HG02623 (cell line): ENCODE data around the gene SLC4A4.

ENCODE experiments used
- ATAC-seq: cut with Tn5 transposase; IDR thresholded peaks from one replicate; pipeline ENCODE4 v1.9.1; 2021; ENCODE audit warnings: moderate library complexity; ENCODE audit not compliant: unreplicated experiment

SLC4A4 gene

DNA sequence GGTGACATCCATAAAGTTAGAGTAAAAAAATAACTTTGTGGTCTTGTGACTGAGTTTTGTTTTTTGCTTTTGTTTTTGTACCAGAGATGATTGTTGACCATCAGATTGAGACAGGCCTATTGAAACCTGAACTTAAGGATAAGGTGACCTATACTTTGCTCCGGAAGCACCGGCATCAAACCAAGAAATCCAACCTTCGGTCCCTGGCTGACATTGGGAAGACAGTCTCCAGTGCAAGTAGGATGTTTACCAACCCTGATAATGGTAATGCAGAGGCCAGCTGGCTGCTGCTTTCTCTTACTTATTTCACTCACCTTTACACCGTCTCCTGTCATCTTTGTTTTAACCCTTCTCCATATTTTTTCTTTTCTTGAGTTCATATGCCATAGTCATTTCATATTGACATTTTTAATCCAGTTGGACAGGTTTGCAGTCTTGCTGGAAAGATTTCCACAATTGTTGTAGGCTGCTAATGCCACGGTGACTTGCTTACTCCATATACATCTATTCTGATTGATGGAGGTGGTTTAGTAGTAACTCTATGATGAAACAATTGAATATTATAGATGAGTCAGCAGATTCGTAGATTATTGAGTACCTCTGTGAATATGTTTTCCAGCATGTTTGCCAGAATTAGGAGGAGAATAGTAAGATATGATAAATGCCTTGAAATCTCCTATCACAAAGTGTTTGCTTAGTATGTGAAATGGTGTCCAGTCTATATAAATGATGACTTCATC is 18.3 kb downstream of the SLC4A4 start:
- ATAC-seq, result no peak

DNA sequence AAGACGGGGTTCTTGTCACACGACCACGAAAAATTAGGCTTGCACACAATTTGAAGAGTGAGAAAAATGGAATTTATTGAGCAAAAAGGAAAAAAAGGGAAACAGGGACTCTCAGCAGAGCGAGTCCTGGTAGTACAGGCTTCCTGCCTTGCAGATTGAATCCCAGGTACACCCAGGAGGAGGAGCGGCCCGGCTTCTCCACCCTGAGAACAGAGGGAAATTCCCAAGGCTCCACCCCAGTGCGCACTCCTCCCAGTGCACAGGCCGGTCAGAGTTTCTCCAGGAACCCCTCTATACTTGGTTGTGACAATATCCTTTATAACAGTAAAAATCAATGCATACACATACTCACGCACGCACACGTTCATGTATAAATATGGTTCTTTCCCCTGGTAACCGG is 22.0 kb downstream of the SLC4A4 start:
- ATAC-seq, result no peak

DNA sequence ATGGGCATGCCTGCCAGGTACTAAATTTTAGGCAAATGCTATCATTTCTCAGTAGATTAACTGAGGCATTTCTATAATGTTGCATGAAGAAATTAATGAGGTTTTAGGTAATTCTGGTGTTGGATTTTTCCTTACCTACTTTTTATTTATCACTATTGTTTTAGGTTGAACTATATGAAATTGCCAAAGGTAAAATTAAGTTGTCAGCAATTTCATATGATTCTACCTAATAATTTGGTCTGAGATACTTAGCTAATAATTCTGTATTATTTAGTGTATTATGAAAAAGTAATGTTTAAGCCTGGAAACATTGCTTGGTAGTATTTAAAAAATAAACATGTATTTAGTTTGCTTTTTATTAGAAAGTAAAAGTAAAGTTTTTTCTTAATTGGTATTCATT is 22.7 kb downstream of the SLC4A4 start:
- ATAC-seq, result no peak

DNA sequence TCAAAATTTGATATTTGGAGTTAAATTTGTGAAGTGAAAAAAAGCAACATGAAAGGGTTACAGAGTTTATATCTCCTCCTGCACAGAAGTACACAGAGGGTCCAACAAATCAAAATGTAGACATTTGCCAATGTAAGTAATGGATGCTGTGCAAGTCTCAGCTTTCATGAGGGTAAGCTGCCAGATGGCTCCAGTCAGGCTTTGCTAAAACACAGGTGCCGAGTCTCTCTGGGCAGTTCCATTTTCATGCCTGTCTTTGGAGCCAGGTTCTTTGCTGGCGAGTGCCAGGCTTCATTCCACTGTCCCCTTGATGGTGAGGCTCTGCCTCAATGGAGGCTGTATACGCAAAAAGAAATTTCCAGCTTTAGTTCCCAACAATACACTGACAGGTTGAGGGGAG is 27.9 kb downstream of the SLC4A4 start:
- no peak for ATAC-seq

DNA sequence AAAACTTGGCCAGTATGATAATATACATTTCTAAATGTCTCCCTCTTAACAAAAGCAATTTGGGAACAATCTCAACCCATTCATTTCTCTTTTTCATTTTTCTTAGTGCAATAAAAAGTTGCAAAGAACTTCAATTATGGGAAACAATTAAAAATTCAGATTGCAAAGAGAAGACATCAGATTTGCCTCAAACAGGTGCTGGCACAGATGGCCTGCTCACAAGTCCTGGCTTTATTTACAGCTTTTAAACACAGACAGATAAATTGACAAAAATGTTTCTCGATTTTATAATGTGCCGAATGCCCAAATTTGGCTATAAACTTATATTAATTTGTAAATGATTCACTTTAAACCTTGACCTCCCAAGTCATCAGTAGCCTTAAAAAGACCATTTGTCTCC is 28.7 kb downstream of the SLC4A4 start:
- ATAC-seq, result no peak

DNA sequence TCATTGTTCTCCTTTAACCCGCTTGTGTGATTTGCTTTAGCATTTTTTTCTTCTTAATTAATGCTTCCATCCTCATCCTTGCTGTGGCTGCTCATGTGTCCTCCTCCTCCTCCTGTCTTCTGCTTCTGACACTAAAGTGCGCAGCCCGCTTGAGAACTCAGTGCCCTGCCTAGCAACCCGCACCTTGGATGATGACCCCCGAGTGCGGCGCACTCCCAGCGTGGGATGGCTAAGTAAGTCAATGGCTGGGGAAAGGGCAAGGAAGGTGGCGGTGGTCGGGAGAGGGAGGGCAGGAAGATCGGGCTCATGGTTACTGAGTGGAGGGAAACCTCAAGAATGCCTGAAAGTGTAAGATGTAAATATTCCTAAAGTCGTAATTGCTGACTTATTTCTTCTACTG is 30.1 kb downstream of the SLC4A4 start:
- ATAC-seq, result no peak

DNA sequence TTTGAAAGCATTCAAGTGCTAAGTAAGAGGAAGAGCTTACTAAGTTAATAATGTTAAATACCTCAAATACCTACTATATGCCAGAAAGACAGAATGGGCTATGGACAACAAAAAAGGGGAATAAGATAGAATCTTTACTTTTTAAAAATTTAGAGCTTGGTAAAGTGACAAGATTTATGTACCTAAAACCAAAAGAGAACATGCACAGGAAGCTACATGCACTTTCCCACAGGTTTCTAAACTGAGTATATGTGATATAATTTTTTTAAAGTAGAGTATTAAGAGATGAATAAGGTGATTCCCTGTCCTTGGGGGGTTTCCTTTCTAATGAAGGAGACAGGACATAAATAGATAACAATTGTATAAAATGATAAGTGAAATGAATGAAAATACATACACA is 30.7 kb downstream of the SLC4A4 start:
- no peak for ATAC-seq

DNA sequence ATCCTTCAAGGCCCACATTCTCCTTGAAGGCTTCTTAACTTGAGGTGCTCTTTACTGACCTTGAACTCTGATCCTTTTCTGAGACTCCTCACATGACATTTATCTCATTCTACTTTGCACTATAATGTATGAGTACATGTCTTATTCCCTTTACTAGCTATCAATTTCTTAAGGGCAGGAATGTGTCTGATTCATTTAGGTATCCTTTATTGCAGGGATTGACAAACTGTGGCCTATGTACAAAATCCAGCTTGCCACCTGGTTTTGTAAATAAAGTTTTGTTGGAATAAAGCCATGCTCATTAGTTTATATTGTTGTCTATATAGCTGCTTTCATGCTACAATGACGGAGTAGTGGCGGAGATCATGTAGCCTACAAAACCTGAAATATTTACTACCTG is 36.7 kb downstream of the SLC4A4 start:
- ATAC-seq, result no peak

DNA sequence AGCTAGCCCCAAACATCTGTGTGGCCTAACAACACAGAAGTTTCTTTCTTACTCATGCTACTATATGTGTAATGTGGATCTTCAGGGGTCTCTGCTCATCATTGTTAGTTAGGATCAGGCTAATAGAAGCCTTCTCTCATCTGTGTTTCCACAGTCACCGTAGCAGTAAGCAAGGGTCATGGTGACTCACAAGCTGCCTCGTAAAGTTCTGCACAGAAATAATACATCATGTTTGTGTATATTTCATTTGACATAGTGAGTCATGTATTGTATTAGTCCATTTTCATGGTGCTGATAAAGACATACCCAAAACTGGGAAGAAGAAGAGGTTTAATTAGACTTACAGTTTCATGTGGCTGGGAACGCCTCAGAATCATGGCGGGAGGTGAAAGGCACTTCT is 38.7 kb downstream of the SLC4A4 start:
- no peak for ATAC-seq

DNA sequence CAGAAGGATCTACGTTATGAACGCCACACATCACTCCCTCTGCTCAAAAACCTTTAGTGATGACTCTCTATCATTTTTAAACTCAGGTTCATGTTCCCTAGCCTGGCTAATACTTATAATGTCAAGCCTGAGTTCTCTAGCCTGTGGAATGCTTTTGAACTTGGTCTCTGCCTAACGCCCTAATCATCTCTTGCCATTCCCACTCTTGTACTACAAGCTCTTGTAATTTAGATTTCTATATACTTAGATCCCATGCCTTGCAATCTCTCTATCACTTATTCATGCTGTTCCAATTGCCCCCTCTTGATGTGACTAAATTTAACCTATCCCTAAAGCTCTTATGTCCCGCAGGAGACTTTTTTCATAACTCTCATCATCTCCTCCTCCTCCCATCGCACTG is 40.3 kb downstream of the SLC4A4 start:
- ATAC-seq, result no peak

DNA sequence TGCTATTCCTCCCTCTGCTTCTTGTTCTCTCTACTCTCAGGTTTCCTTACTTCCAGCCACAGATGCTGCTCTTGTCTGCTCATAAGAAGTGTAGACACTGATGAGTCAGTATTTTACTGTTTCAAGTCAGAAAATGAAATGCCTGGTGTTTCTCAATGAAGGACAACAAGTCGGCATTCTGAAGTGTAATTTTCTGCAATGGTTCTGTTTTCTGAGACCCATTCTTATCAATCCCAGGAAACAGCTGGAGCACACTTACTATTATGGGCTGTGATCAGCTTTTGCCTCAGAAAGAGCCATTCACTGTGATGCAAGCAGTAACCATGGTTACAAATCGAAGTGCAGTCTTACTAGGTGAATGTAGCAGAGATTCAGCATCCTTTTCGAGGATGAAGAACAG is 42.0 kb downstream of the SLC4A4 start:
- no peak for ATAC-seq

DNA sequence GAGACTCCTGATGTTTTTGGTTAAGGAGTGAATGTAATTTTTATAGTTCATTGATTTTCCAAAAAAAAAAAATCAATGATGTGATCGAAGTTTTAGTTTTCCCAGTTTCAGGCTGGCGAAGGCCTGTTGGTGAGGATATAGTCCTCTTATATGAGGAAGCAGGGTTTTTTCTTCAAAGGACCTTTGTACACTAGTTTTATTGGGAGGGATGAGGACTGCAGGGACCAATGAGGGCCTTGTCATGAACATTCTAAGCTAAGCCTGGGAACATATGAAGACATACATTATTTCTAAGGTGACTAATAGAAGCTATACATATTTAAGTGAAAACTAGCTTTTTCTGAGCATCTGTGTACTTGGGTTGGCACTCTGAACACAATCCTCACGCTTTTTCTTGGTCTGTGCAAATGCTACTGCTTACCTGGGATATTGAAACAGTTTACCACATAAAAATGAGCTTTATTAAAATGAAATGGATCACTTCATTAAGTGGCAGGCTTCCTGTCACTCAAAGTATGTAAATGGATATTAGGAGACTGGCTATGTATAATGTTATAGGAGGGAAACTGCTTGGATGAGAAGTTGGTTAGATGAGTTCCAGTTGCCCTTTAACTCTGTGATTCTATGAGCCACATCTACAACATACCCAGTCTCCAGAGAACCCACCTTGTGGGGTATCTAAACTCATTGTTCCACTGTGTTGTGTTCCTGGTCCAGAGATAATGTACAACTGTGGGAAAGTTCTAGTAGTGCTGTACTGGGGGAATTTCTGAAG is 43.5 kb downstream of the SLC4A4 start:
- ATAC-seq, result no peak

DNA sequence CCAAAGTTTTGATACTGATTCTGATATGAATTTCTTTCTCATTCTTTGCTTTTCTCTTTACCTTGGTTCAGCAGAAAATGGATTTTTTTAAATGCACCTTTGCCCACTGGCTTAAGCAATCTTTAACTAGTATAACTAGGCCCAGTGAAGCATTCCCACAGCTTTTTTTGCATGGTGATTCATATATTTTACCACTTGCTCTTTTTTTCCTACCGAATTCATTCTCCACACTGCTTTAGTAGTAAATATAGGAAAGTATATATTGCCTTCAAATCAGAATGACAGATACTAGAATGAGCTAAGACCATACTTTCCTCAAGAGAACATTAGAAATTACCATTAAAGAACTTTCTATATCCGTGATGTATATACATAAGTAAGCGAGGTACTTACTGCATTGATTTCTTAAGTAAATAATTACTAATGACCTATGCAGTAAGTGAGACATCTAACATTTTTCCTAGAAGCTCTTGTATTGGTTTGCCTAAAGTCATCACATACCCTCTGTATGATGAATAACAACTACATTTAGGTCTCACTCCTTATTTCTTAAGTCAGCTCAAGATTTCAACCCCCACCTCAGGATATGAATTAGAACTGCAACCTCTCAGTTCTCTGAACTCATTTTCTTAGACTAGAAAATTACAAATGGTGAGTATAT is 44.2 kb downstream of the SLC4A4 start:
- ATAC-seq, result no peak

DNA sequence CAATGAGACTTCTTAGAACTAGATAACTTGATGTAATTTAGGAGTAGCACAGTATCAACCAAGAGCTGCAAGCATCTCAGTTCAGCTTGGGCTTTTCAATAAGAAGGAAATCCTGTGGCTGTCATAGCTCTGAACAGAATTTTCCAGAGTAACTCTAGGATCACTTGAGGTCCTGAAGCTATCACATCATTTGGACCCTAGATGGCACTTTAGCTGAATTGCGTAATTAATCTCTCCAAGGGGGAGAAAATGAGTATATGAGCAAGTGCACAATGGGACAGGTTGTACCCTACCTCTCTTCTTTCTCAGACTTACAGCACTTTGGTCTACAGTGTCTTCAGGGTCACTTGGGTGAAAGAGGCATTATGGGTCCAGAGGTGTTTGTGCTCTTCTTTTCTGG is 45.2 kb downstream of the SLC4A4 start:
- ATAC-seq, result no peak

DNA sequence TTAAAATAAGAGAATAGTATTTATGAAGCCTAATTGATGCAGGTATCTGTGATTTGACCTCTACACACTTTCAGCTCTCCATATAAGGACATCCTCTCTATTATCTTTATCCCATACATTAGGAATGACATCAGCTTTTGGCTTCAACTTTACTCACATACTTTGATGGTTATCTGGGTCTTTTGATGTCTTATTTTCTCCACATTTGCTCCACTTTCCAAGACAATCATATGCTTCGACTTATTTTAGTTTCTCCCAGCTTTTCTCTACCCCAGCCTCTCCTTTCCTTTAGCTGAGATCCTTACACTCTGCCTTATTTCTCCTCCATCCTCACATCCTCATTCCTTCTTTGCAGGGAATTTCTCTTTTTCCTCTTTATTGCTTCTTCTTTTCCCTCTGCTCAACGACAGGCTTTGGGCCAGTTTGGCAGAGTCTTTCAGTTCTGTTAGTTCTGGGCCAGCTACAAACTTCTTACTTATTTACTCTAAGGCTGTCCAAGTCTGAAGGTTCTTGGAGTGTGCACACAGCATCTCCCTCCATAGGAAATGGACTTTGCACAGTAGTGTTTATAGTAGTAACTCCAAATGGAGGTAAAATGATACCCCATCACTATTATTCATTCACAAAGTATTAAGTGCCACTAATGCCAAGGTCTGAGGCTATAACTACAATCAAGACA is 50.5 kb downstream of the SLC4A4 start:
- ATAC-seq, result no peak

DNA sequence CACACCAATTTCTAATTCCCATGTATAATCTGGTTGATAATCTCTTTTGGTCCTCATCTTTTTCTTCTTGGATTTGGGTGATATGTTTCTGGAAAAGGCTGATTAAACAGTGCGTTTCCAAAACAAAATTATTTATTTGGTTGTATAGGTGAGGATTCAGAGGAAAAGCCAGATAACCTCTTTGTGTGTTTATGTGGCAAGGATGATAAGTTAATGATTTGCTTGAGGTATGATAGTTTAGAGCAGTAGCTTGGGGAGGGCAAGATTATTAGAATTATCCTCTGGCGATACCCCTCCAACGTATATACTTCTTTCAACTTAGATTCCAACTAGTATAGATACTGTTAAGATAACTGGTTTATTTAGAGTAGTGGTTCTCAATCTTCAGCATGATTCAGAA is 53.3 kb downstream of the SLC4A4 start:
- no peak for ATAC-seq

DNA sequence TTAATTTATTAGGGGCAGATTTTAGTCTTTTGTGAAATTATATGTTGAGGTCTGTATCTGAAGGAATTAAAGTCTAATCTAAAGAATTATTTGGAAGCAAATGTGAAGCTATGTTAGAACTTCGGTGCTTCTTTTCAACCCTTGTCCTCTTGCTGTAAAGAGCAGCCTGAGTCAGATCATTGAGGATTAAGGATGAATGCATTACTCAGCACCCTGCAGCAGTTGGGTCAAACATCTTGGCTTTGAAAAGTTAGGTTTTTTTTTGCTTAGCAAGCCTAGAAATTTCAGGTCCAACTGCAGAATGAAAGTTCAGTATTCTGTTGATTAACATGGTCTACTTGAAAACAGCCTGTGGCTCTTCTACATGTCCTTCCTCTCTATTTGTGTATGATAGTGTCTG is 57.6 kb downstream of the SLC4A4 start:
- no peak for ATAC-seq

DNA sequence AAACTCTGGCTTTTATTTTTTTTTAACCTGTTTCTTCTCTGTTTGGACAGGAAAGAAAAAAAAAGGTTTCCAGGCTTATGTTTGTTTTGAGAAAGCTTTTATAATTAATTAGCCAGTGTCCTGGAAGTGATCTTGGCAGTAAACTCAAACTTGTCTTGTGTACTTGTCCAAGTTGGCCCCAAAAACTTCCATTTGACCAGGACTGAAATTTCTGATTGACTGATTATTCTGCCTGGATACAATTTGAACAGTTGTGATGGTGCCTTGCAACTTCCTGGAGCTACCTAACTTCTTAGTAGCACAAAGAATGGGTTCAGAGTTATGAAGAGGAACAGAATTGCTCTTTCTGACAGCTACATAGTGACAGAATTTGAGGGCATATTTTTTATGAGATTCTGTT is 62.0 kb downstream of the SLC4A4 start:
- no peak for ATAC-seq

DNA sequence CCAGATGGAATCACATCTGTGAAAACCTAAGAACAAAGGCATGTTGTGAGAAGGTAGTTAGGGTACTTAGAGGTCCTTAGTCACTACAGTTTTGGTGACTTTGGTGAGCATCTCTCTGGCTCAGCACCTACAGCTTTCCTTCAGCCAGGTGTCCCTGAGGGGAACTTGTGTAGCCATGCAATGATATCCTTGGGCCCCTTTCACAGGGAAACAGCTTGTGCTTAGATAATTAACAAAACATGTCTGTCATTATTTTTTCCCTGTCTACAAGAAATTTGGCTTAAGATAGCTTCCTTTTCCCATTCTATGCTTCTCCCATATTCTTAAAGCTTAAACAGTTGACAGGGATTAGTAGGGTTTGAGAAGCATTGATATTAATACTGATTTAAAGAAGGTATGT is 63.8 kb downstream of the SLC4A4 start:
- ATAC-seq, result no peak

DNA sequence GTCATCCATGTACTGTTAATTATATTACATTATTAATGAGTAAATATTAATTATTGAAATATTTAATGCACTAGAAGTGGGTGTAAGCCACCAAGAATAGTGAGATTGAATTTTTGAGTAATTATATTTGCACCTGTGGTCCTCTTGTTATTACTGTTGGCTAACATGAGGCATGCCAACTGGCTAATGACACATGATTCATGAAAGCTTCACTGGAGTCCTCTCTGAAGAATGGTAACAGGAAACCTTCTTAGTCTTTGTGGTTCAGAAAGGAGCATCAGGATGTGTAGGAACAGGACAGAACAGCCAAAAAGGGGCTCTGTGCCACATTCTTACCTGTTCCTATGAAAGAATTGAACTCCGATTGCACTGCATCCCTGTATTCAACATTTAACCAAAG is 65.2 kb downstream of the SLC4A4 start:
- ATAC-seq, result no peak

DNA sequence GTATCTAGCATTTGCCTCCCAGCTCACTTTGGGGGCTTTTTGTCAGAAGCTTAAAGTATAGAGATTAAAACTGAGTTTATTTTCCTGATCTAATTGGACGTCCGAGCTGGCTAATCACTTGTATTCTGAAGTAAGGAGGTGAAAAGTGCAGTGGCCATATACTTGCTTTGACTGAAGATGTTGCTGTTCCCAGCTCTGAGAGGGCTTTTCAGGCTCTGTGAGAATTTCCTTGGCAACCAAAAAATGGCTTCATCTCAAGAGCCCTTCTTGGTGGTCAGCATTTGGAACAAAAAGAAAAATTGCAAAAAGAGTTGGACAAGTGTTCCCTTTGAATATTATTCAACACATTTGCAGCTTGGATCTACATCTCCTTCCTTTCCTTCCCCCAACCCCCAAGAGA is 67.0 kb downstream of the SLC4A4 start:
- no peak for ATAC-seq
